ENCODE data around the gene MPPED2. TPM values are rescaled to one million over a fixed set of nuclear protein-coding genes. Genes with fewer than 3 reads are reported as not detected.

MPPED2 gene
- total and polyA plus RNA-seq, 2 of the 13 experiments (the other 11 are each of a cell fraction or from before 2014, with no cell fraction given): not detected

GRCh38 chr11:30579415-30580175, 6.6 kb downstream of the MPPED2 start (continued):
- TF ChIP-seq MAX (IDR thresholded peaks at IDR 0.05) (no peak), CC2D1A (CRISPR knock-in tag; IDR thresholded peaks at IDR 0.05) (no peak)
- TF ChIP-seq, protein P1, sequence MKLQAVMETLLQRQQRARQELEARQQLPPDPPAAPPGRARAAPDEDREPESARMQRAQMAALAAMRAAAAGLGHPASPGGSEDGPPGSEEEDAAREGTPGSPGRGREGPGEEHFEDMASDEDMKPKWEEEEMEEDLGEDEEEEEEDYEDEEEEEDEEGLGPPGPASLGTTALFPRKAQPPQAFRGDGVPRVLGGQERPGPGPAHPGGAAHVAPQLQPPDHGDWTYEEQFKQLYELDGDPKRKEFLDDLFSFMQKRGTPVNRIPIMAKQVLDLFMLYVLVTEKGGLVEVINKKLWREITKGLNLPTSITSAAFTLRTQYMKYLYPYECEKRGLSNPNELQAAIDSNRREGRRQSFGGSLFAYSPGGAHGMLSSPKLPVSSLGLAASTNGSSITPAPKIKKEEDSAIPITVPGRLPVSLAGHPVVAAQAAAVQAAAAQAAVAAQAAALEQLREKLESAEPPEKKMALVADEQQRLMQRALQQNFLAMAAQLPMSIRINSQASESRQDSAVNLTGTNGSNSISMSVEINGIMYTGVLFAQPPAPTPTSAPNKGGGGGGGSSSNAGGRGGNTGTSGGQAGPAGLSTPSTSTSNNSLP (IDR thresholded peaks at IDR 0.05; ENCODE audit: low read depth, low read length): no peak

DNA sequence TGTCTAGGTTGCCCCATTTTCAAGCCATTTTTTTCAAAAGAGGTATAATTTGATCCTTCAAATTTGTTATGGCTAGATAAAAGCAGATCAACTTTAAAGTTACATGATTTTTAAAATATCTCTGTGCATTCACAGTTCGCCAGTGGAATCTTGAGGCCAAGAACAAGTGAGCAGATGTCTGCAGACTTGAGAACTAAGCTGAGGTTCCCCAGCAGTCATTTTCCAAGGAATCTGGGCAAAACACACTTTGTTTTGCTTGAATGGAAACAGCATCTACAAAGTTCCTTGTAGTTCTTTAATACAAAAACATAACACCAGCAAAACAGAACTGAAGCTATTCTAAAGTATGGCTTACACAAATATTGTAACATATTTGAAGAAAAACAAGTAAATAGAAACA, 7.7 kb downstream of the MPPED2 start:
- no peak for ATAC-seq
- no peak for DNase-seq (ENCODE audit: low spot score)
- Histone ChIP-seq H3K79me2 (ENCODE audit: insufficient read depth, low read length) (no peaks in the 10 kb centered on the region), H3K9ac (ENCODE audit: insufficient read depth, low read depth, low read length) (no peak overlapping the region), H3K4me3 (replicated peaks in 1 of 3; ENCODE audit: insufficient read depth in 1 of 3, low read depth in 2 of 3, low read length in 3 of 3) (no peak overlapping the region), H3K4me2 (ENCODE audit: low read depth, low read length) (no peak overlapping the region), H3K27ac (ENCODE audit: extremely low read length, insufficient read depth, low read length) (no peak overlapping the region), H3K4me1 (ENCODE audit: insufficient read depth, low read length) (no peaks in the 10 kb centered on the region), H4K20me1 (ENCODE audit: insufficient read depth, low read length) (no peaks in the 10 kb centered on the region), H3K9me3 (ENCODE audit: low read length) (no peaks in the 10 kb centered on the region), H2AFZ (ENCODE audit: low read length) (no peak overlapping the region), H3K36me3 (replicated peaks in 1 of 2; ENCODE audit: control insufficient read depth in 1 of 2, insufficient read depth in 2 of 2, low read length in 2 of 2) (no peaks in the 10 kb centered on the region), H3K27me3 (ENCODE audit: control insufficient read depth in 1 of 2, insufficient read depth in 2 of 2, low read length in 2 of 2) (peaks cover 2 to 3% of the 10 kb centered on the region in 2 experiments; a peak in 3 of 5 replicates)
- no TSS peak for BruUV-seq (replicated peaks)
- FAIRE-seq: no peak
- 10% methylated on average over 1 of the region's 1 CpG for WGBS (ENCODE audit: low lambda C conversion rate)
- POLR2A ChIA-PET: no interaction called here
- in situ Hi-C loops (cut with HindIII; ENCODE audit: extremely low pct_ligation_motif_present, low pct_unique_long_range_greater_than_20kb): no loop called here
- CTCF ChIA-PET (ENCODE audit: low intra/inter-chr PET ratio, low total read pairs): no interaction called here
- intact Hi-C loops (cut with micrococcal nuclease; ENCODE audit: unreplicated experiment): no loop called here
- TF ChIP-seq GATAD2A (CRISPR knock-in tag; IDR thresholded peaks at IDR 0.05) (no peak), SMARCE1 (IDR thresholded peaks at IDR 0.05; ENCODE audit: borderline replicate concordance) (no peak), BCL6 (CRISPR knock-in tag; IDR thresholded peaks at IDR 0.05) (no peak)
